OCI-M2 (cell line): ENCODE measurements around the gene CD96.
"Not testable (repeated sequence)": the region's sequence is repeated elsewhere in the genome, so short reads cannot be mapped to it uniquely, and the experiment has no call there.

Source experiments
- DNase-seq: peaks from one replicate; lab custom pipeline; 2025; ENCODE audit not compliant: unreplicated experiment; lab: John Stamatoyannopoulos, UW

The CD96 gene

GRCh38 chr3:111669926-111670630 lies 128.1 kb downstream of the CD96 start:
- no peak for DNase-seq

- DNase-seq, result not testable (repeated sequence)
Observed at GRCh38 chr3:111672461-111672860, 130.5 kb downstream of the CD96 start.

DNA sequence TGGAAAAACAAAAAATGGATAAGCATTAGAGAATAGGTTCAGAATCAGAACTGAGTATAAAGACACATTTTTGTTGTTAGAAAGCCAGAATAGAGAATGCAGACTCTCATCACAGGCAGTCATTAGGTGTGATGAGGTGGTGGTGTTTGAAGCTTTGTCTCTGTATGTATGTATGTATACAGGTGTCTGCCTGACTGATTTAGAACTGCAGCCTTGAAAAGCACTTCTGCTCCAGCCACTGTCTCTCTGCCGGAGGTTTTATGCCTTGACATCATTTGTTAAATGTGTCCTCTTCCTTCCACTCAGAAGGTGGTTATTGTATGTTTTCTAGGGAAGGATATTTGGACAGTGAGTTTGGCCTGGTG lies 133.8 kb downstream of the CD96 start:
- DNase-seq, result no peak

DNA sequence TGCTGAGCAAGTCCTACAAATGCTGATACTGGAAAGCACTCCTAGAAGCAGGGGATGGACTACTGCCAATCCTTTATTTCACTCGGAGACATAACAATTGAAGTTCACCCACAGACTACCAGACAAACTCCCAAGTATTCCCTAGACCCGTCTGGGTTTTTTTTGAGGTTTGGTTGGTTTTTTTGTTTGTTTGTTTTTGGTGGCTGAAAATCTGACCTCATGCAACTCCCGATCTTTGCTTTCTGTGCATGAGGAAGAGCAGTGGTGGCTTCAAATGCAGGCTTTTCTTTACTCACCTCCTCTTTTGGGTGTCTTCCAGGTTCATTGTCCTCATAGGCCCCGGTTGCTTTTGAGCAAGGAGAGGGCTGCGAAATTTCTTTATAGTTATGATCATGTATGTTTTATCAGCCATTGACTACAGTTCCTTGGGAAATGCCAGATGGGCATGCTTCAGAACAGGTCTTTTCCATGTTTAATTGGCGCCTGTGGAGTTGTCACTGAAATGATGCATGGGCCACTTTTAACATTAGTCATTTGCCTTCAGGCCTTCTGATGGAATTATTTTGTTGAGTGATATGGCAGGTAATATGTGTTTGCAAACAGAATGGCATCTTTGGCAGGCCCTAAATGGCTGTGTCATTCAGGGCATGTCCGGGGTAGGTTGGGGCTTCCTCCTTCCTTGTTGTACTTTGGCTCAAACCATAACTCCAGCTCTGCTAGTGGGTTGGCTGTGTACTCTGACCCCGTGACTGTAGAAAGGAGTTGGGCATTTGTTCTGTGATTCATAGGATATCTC lies 134.4 kb downstream of the CD96 start:
- DNase-seq, result no peak

GRCh38 chr3:111677007-111677392 lies 135.0 kb downstream of the CD96 start:
- no peak for DNase-seq

GRCh38 chr3:111681661-111682426 lies 139.8 kb downstream of the CD96 start:
- DNase-seq, result no peak

GRCh38 chr3:111684640-111685039 lies 142.6 kb downstream of the CD96 start:
- DNase-seq, result no peak

DNA sequence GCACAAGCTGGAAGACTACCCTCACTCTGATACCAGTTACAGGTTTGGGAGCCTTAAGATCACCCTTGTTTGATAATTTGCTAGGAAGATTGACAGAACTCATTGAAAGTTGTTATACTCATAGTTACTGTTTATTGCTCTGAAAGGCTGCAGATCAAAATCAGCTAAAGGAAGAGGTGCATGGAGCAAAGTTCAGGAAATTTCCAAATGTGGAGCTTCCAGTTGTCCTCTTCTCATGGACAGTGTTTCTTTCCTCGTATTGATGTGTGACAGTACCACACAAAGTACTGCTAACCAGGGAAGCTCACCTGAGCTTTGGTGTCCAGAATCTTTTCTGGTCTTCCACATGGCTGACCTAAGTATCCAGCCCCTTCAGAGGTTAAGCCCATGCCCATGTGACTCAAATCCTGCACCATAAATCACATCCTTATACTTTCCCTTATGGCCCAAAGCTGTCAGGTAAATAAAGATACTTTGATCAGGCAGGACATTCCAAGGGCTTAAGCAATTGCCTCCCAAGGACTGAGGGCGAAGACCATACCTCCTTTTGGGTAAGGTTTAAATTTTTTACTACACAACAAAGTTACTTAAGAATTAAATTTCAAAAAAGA lies 146.3 kb downstream of the CD96 start:
- DNase-seq, result no peak

DNA sequence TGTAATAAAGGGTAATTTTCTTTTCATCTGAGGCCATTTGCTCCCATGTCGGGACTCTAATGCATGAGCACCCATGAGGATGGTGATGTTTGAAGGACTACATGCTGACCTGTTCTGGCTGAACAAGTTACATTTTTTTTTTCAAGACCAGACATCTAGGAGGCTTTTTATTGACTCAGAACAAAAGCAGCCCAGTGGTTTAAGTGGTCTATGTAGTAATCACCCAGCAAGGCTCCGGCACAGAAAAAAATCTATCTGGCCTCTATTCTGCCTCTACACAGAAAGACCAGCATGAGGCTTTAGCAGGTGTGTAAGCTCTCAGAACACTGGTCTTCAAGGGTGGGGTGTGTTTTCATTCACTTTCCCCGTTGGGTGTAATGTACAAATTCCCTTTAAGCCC lies 148.2 kb downstream of the CD96 start:
- no peak for DNase-seq

- no peak for DNase-seq
Observed at GRCh38 chr3:111691293-111691909, 149.4 kb downstream of the CD96 start.

- DNase-seq, result no peak
Observed at GRCh38 chr3:111692593-111693552, 150.9 kb downstream of the CD96 start.

DNA sequence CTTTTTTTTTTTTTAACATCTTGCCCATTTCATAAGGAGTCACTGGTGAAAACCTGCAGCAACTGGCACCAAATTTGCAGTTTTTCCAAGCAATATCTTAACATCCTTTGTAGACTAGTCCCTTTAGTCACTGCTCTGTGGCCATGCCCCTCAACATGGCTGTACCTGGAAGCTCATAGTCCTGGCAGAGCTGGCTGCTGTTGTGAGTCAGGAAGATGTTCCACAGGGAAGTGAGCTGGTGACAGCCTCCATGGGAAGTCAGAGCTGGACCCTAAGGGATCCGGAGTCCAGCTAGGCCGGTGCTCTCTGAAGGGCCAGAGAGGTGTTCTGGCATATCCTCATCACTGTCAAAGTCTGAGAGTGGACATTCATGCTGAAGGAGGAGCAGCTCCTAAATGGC lies 152.5 kb downstream of the CD96 start:
- no peak for DNase-seq

DNA sequence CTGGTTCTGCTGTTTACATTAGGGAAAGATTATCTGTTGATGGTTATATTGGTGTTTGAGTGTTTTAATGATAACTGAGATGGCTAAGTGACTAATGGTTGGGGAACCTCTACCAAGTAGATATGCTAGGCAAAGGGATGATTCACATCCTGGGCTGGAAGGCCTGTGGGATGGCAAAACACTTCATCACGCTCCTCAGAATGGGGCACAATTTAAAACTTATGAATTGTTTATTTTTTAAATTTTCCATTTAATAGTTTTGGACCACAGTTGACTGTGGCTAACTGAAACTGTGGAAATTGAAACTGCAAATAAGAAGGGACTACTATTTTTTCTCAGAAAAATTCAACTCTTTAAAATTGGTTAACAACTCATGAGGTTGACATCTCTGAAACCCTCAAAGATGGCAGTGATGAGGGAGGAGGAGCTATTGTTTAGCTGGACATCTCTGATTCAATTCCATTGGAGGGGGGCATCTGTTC lies 153.7 kb downstream of the CD96 start:
- DNase-seq, result no peak

GRCh38 chr3:111700054-111700453 lies 158.1 kb downstream of the CD96 start:
- DNase-seq, result no peak

- DNase-seq, result no peak
Observed at GRCh38 chr3:111701292-111701906, 159.4 kb downstream of the CD96 start.
